NCI-H1417 (cell line): ENCODE measurements around the gene FBXL7.

Experiments
- DNase-seq, 3 experiments: peaks; one replicate each; lab custom pipeline; 2025; lab: John Stamatoyannopoulos, UW

Gene FBXL7

GRCh38 chr5:15711892-15712291 is 211.9 kb downstream of the FBXL7 start:
- no peak for DNase-seq

GRCh38 chr5:15715535-15715934 is 215.6 kb downstream of the FBXL7 start:
- no peak for DNase-seq

GRCh38 chr5:15715967-15716366 is 216.0 kb downstream of the FBXL7 start:
- DNase-seq: no peak

- no peak for DNase-seq
These were observed 217.0 kb downstream of the FBXL7 start for GRCh38 chr5:15717001-15717400.

- no peak for DNase-seq
These were observed 218.6 kb downstream of the FBXL7 start for GRCh38 chr5:15718421-15719179.

GRCh38 chr5:15719784-15720183 is 219.8 kb downstream of the FBXL7 start:
- DNase-seq: no peak

GRCh38 chr5:15720515-15720914 is 220.5 kb downstream of the FBXL7 start:
- no peak for DNase-seq

GRCh38 chr5:15722305-15722704 is 222.3 kb downstream of the FBXL7 start:
- no peak for DNase-seq

- DNase-seq: no peak
These were observed 227.4 kb downstream of the FBXL7 start for GRCh38 chr5:15727375-15727774.

- DNase-seq: no peak
These were observed 228.8 kb downstream of the FBXL7 start for GRCh38 chr5:15728811-15729210.

GRCh38 chr5:15731699-15732098 is 231.7 kb downstream of the FBXL7 start:
- no peak for DNase-seq

GRCh38 chr5:15734058-15734457 is 234.1 kb downstream of the FBXL7 start:
- DNase-seq: no peak

GRCh38 chr5:15737036-15737821 is 237.2 kb downstream of the FBXL7 start:
- no peak for DNase-seq

- DNase-seq: no peak
These were observed 238.1 kb downstream of the FBXL7 start for GRCh38 chr5:15737871-15738664.

GRCh38 chr5:15740383-15740782 is 240.4 kb downstream of the FBXL7 start:
- DNase-seq: no peak

GRCh38 chr5:15741591-15741990 is 241.6 kb downstream of the FBXL7 start:
- no peak for DNase-seq

GRCh38 chr5:15746833-15747232 is 246.9 kb downstream of the FBXL7 start:
- no peak for DNase-seq

GRCh38 chr5:15748266-15748665 is 248.3 kb downstream of the FBXL7 start:
- no peak for DNase-seq

GRCh38 chr5:15752663-15753285 is 252.8 kb downstream of the FBXL7 start:
- DNase-seq: no peak

- DNase-seq: no peak
These were observed 253.8 kb downstream of the FBXL7 start for GRCh38 chr5:15753752-15754151.

GRCh38 chr5:15757103-15757502 is 257.1 kb downstream of the FBXL7 start:
- DNase-seq: no peak

- no peak for DNase-seq
These were observed 257.6 kb downstream of the FBXL7 start for GRCh38 chr5:15757619-15758018.
